ENCODE data around the gene RNASE7.

DNA sequence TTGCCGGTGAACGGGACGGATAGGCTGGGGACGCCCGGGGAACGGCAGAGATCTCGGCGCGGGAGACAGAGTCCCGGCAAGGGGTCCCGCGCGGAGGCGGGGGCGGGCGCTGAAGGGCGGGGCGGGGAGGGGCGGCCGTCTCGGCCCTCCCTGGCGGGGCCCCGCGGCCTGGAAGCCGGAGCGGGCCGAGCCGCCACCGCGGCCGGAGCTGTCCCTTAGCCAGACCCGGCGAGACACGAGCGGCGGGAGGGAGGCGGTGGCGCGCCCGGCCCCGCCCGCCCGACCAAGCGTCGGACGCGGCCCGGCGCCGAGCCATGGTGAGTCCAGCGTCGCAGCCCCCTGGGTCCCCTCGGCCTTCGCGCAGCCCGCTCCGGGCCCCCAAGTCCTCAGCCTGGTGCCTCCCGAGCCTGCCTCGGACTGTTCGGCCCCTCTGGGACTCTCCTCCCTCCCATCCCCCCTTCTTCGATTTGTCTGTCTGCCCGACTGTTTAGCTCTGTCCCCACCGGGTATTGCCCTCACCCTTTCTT lies 28.0 kb downstream of the RNASE7 start, which contains the start of gene ARHGEF40:
- no peak for TF ChIP-seq POLR2A (IDR thresholded peaks at IDR 0.05; ENCODE audit: low read depth, low read length)
- no peak for TF ChIP-seq TAF1 (IDR thresholded peaks at IDR 0.05; ENCODE audit: borderline replicate concordance, low read depth, low read length)
- no peak for TF ChIP-seq POLR2AphosphoS5 (IDR thresholded peaks at IDR 0.05; ENCODE audit: low read depth, low read length)
